DOHH2 (cell line): ENCODE results near the gene S100B.

Experiments used
- CTCF ChIP-seq: fragments of 200-600 bp; sonication (generic); IDR thresholded peaks from one replicate; pipeline ENCODE4 v1.5.1; 2014; ENCODE audit warnings: antibody characterized with exemption, mild to moderate bottlenecking, low read depth, low read length; ENCODE audit not compliant: poor library complexity, severe bottlenecking
- EZH2phosphoT487 ChIP-seq: fragments of 200-600 bp; sonication (generic); IDR thresholded peaks from 2 replicates; pipeline ENCODE4 v1.6.1; 2017; ENCODE audit warnings: borderline replicate concordance, mild to moderate bottlenecking, antibody characterized with exemption, low read length, moderate library complexity, mixed read lengths

- TF ChIP-seq CTCF (no peak), EZH2phosphoT487 (no peak)
Measured at GRCh38 chr21:46568562-46568961, 36.3 kb downstream of the S100B start.
